Putamen (tissue), 1 donor: ENCODE results near the gene PRKN.

Experiments
- DNase-seq: peaks from one replicate; pipeline ENCODE4 v3.0.0-alpha.2; 2016; ENCODE audit warnings: low spot score

PRKN gene

DNA sequence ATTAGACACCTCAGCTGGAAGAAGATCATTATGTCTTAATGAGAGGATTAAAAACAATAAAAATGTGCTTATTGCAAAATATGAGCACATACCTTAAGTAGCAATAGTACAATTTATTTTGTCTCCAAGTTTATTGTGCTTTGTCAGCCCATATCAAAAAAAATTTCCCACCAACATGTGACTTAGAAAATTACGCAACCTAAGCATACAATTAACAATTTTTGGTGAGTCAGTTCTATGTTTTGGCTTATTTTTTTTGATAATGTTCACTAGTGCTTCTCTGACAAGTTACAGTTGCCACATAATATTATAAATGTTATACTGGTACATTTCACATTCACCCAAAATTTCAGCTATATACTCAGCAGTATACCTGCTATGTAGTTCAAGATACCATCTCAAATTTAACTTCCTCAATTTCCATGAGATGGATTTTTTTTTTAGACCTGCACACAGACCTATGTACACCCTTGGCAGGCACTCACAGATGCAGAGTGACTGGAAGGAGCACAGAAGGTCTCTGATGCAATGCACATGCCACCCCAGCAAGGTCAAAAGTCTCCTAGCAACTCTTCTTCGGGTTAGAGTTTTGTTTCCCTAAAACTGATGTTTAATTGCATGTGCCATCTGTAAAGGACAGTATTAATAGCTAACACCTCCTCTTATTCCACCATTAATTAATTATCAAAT is 112.4 kb downstream of the PRKN start:
- DNase-seq = no peak

- DNase-seq = no peak
Observed at GRCh38 chr6:162613310-162613709, 114.3 kb downstream of the PRKN start.

GRCh38 chr6:162612613-162613012 is 115.0 kb downstream of the PRKN start:
- DNase-seq = no peak

DNA sequence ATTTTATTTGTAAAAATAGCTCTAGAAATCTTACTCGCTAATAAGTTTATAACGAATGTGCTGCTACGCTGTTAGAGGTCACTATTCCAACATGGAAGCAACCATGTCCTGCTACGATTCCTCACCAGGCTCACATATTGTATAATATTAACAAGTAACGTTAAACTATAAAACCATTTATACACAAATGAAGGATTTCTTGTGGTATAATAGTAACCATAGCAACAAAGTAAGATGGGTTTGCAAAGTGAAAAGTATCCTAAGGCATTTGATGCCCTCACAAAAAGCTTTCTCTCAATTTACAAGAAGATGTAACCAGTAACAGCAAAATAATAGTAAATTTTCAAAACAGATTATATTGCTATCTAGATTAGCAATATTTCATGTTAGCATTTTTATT is 117.2 kb downstream of the PRKN start:
- no peak for DNase-seq

- no peak for DNase-seq
Observed at GRCh38 chr6:162605881-162606280, 121.7 kb downstream of the PRKN start.

DNA sequence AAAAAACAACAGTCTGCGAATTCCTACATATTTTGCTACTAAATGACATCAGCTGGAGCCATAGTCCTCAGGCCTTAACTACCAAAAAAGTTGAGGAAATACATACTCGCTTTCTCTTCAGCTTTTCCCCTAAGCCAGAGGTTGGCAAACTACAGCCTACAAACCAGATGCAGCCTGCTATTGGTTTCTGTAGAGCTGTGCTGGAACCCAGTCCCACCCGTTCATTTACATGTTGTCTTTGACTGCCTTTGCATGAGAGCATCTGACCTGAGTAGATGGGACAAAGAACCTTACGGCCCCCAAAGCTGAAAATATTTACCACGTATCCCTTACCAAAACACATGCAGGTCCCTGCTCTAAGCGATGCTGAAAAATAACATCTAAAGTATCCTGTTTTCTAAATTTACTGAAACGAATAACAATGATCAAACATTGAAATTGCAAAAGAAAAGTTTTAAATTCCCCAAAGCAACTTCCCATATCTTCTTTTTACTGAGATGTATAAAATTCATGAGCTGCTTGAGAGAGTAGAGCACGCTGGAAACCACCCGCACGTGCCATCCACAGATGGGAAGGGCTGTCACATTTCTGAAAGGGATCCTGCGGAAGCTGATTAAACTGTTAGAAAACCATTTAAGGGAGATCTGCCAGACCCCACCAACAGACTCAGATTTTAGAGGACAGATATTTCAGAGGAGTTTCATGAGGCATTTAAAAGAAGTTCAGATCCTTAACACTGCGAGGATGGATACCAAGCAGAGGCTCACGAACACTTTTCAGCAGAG is 124.1 kb downstream of the PRKN start:
- no peak for DNase-seq

DNA sequence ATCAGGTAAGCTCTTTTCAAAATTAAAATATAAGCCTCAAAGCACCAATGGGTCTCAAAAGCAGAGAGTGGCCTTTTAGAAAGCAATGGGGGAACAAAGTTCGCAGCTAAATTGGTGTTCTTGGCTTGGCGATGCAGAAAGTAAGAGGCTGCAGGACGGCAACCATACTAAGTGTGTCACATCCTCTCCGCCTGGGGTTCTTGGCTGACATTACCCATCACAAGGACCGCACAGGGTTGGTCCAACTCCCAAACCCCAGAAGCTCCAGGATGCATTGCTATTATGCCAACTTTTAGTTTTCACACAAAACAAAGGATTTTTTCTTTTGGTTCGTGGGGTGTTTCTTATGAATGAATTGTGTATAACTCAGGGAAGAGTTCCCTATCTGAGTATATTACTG is 124.8 kb downstream of the PRKN start:
- no peak for DNase-seq

DNA sequence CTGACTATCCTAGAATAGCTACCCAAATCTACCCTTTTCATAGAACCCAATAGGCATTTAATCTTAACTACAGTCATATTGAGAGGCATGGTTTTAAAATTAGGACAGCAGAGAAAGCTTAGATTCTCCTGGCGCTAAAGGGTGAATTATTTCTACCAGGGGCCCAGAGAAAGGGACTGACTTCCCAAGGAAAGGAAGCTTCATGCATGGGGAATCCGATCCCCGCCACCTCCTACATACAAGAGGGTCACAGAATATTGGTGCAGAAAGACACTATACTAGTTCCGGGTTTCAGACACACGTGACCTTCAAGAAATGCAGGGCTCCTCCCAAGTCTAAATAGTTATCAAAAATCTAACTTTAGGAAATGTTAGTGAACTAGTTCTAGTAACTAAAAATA is 130.9 kb downstream of the PRKN start:
- DNase-seq = no peak

DNA sequence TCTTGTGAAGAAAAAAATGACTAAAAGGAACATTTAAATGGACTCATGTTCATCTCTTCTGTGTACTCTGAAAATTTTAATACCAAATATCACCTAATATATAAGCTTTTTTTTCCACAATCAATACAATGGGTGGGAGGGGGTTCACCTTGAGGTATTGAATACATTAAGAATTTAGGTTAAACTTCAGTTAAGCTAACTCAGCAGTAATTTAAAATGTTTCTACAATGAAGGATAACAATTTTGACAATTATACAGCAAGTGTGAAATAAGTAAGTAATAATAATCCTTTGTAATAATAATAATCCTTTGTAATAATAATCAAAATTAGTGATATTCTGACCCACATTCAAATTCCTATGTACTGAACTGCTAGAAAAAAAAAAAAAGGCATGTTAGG is 136.0 kb downstream of the PRKN start:
- DNase-seq = no peak

GRCh38 chr6:162581988-162582780 is 145.4 kb downstream of the PRKN start:
- no peak for DNase-seq

- no peak for DNase-seq
Observed at GRCh38 chr6:162580619-162581018, 146.9 kb downstream of the PRKN start.

- no peak for DNase-seq
Observed at GRCh38 chr6:162576016-162576415, 151.6 kb downstream of the PRKN start.

- DNase-seq = no peak
Observed at GRCh38 chr6:162572240-162572639, 155.3 kb downstream of the PRKN start.

GRCh38 chr6:162568266-162568665 is 159.3 kb downstream of the PRKN start:
- DNase-seq = no peak

- no peak for DNase-seq
Observed at GRCh38 chr6:162562041-162562440, 165.5 kb downstream of the PRKN start.

DNA sequence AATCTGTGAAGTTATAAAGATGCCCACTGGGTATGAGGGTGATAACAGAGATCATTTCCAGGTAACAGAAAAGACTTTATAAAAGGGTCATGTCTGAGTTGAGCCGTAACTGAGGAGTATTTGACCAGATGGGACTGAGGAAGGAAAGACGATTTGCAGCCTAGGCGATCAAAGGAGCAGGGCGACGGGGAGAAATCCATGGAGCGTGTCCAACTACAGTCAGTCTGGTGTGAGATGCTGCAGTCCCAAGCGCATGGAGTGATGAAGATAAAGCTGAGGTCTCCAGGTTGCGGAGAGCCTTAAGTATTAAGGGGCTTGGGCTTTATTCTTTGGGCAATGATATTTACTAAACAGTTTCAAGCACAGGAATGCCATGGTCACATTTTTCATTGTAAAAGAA is 166.7 kb downstream of the PRKN start:
- no peak for DNase-seq

DNA sequence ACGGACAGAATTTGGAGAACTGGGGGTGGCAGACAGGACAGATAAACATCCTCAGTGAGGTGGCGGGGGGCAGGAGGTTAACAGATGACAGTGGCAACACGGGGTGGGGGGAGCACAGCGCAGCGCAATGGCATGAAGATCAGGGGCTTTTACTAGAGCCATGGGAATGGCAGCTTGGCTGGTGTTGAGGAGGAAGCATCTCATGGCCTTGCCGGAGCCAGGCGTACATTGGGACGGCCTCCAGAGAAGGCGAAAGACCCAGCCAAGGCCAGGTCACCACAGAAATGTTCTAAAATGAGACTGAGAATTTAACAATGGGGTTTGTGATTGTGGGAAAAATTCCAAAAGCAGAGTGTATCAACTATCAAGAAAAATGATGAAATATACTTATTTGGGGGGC is 173.0 kb downstream of the PRKN start:
- no peak for DNase-seq

- DNase-seq = no peak
Observed at GRCh38 chr6:162546905-162547304, 180.7 kb downstream of the PRKN start.

- DNase-seq = no peak
Observed at GRCh38 chr6:162543221-162543620, 184.3 kb downstream of the PRKN start.

DNA sequence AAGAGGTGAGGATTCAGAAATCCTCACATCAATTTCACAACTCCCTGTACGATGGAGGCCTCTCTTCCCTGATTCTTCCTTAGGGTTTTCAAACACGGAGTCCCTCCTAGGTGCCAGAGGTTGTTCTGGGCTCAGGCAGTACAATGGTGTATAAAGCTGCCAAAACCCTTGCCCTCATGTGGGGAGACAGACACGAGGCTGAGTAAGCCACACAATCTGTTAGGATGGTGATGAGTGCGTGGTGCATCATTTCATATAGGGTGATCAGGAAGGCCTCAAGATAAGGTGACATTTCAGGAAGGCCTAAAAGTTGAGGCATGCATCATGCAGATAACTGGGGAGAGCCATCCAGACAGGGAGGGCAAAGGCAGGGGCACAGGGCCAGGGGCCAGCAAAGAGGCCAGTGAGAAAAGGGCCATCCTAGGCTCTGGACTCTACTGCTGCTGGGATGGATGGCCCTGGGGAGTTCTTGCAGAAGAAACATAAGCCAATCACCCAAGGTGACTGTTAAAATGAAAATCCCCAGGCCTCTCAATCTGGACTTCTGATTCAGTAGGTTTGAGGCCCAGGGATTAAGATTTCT is 186.5 kb downstream of the PRKN start:
- no peak for DNase-seq

DNA sequence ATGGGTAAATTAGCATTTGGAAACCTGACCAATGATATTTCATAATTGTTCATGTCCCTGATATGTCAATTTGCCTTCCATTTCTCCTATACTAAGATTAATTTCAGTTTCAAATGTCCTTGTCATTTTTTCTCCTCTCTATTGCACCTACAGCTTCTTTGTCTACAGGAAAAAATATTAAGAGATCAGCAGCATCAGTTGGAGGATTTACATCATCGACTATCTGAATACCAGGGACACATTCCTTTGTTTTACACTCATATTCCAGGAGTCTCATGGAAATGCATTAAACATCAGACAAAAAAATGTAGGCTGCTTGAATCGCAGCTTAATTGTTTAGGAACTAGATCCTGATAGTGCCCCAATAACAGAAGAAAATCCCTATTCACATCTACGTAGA is 188.2 kb downstream of the PRKN start:
- no peak for DNase-seq

DNA sequence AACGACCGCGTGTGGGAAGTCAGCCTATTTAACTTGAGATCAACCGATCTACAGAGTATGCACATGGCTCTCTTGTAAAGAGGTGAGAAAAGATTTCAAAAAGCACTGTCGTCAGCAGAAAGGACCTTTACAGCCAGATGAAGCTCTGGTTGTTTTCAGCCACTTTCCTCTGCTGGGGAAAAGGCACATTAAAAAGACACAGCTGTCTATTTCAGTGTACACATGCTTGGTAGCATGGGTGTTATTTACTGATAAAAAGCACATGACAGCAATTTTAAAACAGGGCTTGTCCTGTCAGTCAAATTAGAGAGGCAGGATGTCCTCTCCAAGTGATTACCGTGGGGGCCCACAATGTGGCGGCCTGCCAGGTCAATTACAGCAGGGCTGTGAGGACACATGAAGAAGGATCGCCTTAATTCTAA is 188.9 kb downstream of the PRKN start:
- no peak for DNase-seq

- DNase-seq = no peak
Observed at GRCh38 chr6:162533009-162533400, 194.6 kb downstream of the PRKN start.
